ENCODE data around the gene ITFG2.
"Not testable (repeated sequence)": the region's sequence is repeated elsewhere in the genome, so short reads cannot be mapped to it uniquely, and the experiment has no call there.

ITFG2 gene

GRCh38 chr12:2812290-2813213 lies at the start of gene ITFG2:
TSS of gene ITFG2 (plus strand) at chr12:2812668. CDS start at chr12:2812761, 93 bp downstream.
- peak within 1 kb of the TSS; percentile 65 for H3K9ac ChIP-seq (ENCODE audit: low read length)

DNA sequence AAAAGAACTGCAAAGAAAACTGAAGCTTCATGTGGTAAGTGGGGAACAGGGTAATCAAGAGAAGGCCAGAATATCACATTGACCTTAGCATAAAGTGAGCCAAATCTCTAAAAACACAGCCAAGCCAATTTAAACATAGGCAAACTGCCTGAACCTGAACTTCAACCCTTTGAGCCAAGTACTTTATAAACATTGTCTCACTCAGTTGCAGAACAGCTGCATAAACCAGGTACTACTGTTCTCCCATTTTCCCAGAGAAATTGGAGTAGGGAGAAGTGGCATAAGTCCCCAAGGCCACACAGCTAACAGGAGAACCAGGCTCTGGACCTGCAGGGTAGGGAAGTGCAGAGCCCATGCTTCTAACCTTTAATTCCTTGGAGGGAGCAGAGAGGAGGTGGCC lies 48.1 kb upstream of the ITFG2 start:
- no peak overlapping the region for H3K9ac ChIP-seq (ENCODE audit: low read length)
- no peaks in the 10 kb centered on the region for H3K27me3 ChIP-seq (ENCODE audit: control insufficient read depth in 1 of 2, insufficient read depth in 2 of 2, low read length in 2 of 2)
- no peaks in the 10 kb centered on the region for H3K9me3 ChIP-seq (ENCODE audit: low read length)
- no peaks in the 10 kb centered on the region for H3K36me3 ChIP-seq (ENCODE audit: insufficient read depth, low read length)
- no peak overlapping the region for H3K4me3 ChIP-seq (ENCODE audit: low read depth in 1 of 2, low read length in 2 of 2)
- no peak overlapping the region for H3K27ac ChIP-seq (ENCODE audit: low read depth, low read length)
- H3K4me1 ChIP-seq (ENCODE audit: insufficient read depth, low read length): no peaks in the 10 kb centered on the region

More at GRCh38 chr12:2812290-2813213, at the start of gene ITFG2:
- peaks cover 10% of the 10 kb centered on the region for H3K36me3 ChIP-seq (ENCODE audit: insufficient read depth, low read length)
- H3K9me3 ChIP-seq (ENCODE audit: low read length): no peaks in the 10 kb centered on the region
- no peaks in the 10 kb centered on the region for H3K27me3 ChIP-seq (ENCODE audit: control insufficient read depth in 1 of 2, insufficient read depth in 2 of 2, low read length in 2 of 2)
- peaks cover 11% of the 10 kb centered on the region for H3K4me1 ChIP-seq (ENCODE audit: insufficient read depth, low read length)
- peak within 1 kb of the TSS; percentile 16 to 100 for H3K4me3 ChIP-seq (ENCODE audit: low read depth in 1 of 2, low read length in 2 of 2)
- peak within 1 kb of the TSS; percentile 44 for H3K27ac ChIP-seq (ENCODE audit: low read depth, low read length)

- Histone ChIP-seq H3K4me1 (ENCODE audit: insufficient read depth, low read length) (no peaks in the 10 kb centered on the region), H3K27me3 (ENCODE audit: control insufficient read depth in 1 of 2, insufficient read depth in 2 of 2, low read length in 2 of 2) (no peaks in the 10 kb centered on the region), H3K9ac (ENCODE audit: low read length) (no peak overlapping the region), H3K36me3 (ENCODE audit: insufficient read depth, low read length) (no peaks in the 10 kb centered on the region), H3K4me3 (ENCODE audit: low read depth in 1 of 2, low read length in 2 of 2) (no peak overlapping the region), H3K27ac (ENCODE audit: low read depth, low read length) (no peak overlapping the region), H3K9me3 (ENCODE audit: low read length) (no peaks in the 10 kb centered on the region)
Measured at GRCh38 chr12:2765052-2765451, 47.4 kb upstream of the ITFG2 start.

DNA sequence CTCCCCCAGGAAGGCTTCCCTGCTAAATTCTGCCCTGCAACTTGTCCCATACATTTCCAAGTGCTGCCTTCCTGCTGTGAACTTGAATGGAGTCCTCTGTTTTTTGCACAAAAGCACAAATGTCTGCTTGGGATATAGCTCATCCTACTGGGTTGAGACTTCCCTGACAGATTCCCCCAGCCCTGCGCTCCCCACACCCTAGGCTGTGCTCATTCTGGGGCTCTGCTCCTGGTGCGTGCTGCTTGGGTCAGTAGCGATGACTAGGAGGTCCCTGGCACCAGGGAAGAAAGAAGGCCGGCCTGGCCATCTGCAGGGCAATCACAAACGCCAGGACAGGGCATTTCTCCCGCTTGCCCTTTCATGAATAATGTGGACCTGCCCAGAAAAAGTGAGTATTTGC lies 46.9 kb upstream of the ITFG2 start:
- Histone ChIP-seq H3K36me3 (ENCODE audit: insufficient read depth, low read length) (no peaks in the 10 kb centered on the region), H3K4me1 (ENCODE audit: insufficient read depth, low read length) (no peaks in the 10 kb centered on the region), H3K27ac (ENCODE audit: low read depth, low read length) (no peak overlapping the region)

GRCh38 chr12:2768224-2768961 lies 44.1 kb upstream of the ITFG2 start:
- no peak overlapping the region for H3K9ac ChIP-seq (ENCODE audit: low read length)
- no peak overlapping the region for H3K27ac ChIP-seq (ENCODE audit: low read depth, low read length)
- H3K27me3 ChIP-seq (ENCODE audit: control insufficient read depth in 1 of 2, insufficient read depth in 2 of 2, low read length in 2 of 2): no peaks in the 10 kb centered on the region
- no peak overlapping the region for H3K4me3 ChIP-seq (ENCODE audit: low read depth in 1 of 2, low read length in 2 of 2)
- H3K36me3 ChIP-seq (ENCODE audit: insufficient read depth, low read length): no peaks in the 10 kb centered on the region
- no peaks in the 10 kb centered on the region for H3K4me1 ChIP-seq (ENCODE audit: insufficient read depth, low read length)
- no peaks in the 10 kb centered on the region for H3K9me3 ChIP-seq (ENCODE audit: low read length)

More for the DNA sequence above, 46.9 kb upstream of the ITFG2 start:
- Histone ChIP-seq H3K9ac (ENCODE audit: low read length) (no peak overlapping the region), H3K4me3 (ENCODE audit: low read depth in 1 of 2, low read length in 2 of 2) (no peak overlapping the region), H3K9me3 (ENCODE audit: low read length) (no peaks in the 10 kb centered on the region), H3K27me3 (ENCODE audit: control insufficient read depth in 1 of 2, insufficient read depth in 2 of 2, low read length in 2 of 2) (no peaks in the 10 kb centered on the region)

DNA sequence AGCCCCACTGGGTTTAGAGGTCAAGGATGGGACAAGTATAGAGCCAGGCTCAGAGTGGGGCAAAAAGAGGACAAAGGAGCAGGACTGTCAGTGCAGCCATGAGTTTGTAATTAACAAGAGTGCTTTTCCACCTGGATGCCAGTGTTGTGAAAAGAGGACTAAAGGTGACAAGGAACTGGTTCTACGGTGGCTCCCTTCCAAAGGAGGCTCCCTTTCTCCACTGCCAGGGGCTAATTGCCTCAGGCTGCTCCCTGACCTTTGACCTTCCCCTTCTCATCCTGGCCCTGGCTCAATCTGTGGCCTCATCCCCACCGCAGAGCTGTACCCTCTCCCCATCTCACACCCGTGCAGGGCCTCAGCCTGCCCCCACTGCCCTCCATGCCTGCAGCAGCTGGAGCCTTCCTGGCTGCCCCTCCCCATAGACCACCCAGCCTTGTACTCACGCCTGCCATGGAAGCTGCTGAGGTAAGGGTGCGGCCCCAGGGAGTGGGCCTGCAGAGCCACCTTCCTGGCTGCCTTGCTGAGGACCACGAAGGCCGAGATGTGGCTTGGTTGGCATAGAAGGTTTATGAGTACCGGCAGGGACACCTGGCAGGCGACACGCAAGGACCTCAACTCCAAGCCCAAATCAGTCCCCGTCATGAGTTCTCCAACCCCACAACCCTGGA lies 42.5 kb upstream of the ITFG2 start:
- no peaks in the 10 kb centered on the region for H3K27me3 ChIP-seq (ENCODE audit: control insufficient read depth in 1 of 2, insufficient read depth in 2 of 2, low read length in 2 of 2)

GRCh38 chr12:2770544-2770943 lies 41.9 kb upstream of the ITFG2 start:
- H3K27ac ChIP-seq (ENCODE audit: low read depth, low read length); H3K9ac ChIP-seq (ENCODE audit: low read length); H3K27me3 ChIP-seq (ENCODE audit: control insufficient read depth in 1 of 2, insufficient read depth in 2 of 2, low read length in 2 of 2); H3K36me3 ChIP-seq (ENCODE audit: insufficient read depth, low read length); H3K9me3 ChIP-seq (ENCODE audit: low read length); H3K4me1 ChIP-seq (ENCODE audit: insufficient read depth, low read length); H3K4me3 ChIP-seq (ENCODE audit: low read depth in 1 of 2, low read length in 2 of 2): not testable (repeated sequence)

More for the DNA sequence above, 42.5 kb upstream of the ITFG2 start:
- Histone ChIP-seq H3K9me3 (ENCODE audit: low read length) (no peaks in the 10 kb centered on the region), H3K36me3 (ENCODE audit: insufficient read depth, low read length) (no peaks in the 10 kb centered on the region), H3K4me1 (ENCODE audit: insufficient read depth, low read length) (no peaks in the 10 kb centered on the region), H3K27ac (ENCODE audit: low read depth, low read length) (no peak overlapping the region), H3K4me3 (ENCODE audit: low read depth in 1 of 2, low read length in 2 of 2) (no peak overlapping the region), H3K9ac (ENCODE audit: low read length) (no peak overlapping the region)

- Histone ChIP-seq H3K4me3 (ENCODE audit: low read depth in 1 of 2, low read length in 2 of 2) (no peak overlapping the region), H3K9me3 (ENCODE audit: low read length) (no peaks in the 10 kb centered on the region), H3K27me3 (ENCODE audit: control insufficient read depth in 1 of 2, insufficient read depth in 2 of 2, low read length in 2 of 2) (no peaks in the 10 kb centered on the region)
Measured at GRCh38 chr12:2772370-2772769, 40.1 kb upstream of the ITFG2 start.

DNA sequence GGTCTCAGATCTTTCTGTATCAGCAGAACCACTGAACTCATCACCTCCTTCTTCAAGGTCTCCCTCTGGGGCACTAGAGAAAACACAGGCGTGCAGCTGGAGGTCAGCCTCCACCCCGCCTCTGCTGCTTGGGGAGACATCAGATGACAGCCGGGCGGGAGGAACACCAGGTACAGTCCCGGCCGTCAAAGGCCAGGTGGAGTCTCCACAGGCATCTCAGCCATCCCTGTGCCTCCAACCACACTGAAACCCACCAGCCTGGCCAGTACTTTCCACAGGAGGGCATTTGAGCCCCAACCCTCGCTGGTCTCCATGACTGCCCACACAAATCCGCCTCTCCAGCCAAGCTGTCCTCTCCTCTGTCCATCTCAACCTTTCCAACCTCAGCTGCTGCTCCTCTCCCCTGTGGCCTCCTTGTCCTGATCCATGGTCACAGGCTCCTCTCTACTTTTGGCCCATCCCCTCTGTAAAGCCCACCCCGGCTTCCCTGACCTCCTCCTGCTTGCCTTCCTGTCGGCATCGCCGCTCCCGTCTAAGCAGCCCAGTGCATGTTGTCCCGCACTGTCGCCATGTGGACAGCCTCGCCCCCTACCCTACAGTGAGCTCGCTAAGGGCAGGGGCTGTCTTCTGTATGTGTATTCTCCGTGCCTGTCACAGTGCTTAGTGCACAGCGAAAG lies 39.1 kb upstream of the ITFG2 start:
- Histone ChIP-seq H3K9me3 (ENCODE audit: low read length) (no peaks in the 10 kb centered on the region), H3K9ac (ENCODE audit: low read length) (no peak overlapping the region), H3K4me1 (ENCODE audit: insufficient read depth, low read length) (no peaks in the 10 kb centered on the region), H3K27ac (ENCODE audit: low read depth, low read length) (no peak overlapping the region), H3K4me3 (ENCODE audit: low read depth in 1 of 2, low read length in 2 of 2) (no peak overlapping the region), H3K27me3 (ENCODE audit: control insufficient read depth in 1 of 2, insufficient read depth in 2 of 2, low read length in 2 of 2) (no peaks in the 10 kb centered on the region), H3K36me3 (ENCODE audit: insufficient read depth, low read length) (no peaks in the 10 kb centered on the region)

More at GRCh38 chr12:2772370-2772769, 40.1 kb upstream of the ITFG2 start:
- no peak overlapping the region for H3K27ac ChIP-seq (ENCODE audit: low read depth, low read length)
- H3K4me1 ChIP-seq (ENCODE audit: insufficient read depth, low read length): no peaks in the 10 kb centered on the region
- H3K36me3 ChIP-seq (ENCODE audit: insufficient read depth, low read length): no peaks in the 10 kb centered on the region
- H3K9ac ChIP-seq (ENCODE audit: low read length): no peak overlapping the region

DNA sequence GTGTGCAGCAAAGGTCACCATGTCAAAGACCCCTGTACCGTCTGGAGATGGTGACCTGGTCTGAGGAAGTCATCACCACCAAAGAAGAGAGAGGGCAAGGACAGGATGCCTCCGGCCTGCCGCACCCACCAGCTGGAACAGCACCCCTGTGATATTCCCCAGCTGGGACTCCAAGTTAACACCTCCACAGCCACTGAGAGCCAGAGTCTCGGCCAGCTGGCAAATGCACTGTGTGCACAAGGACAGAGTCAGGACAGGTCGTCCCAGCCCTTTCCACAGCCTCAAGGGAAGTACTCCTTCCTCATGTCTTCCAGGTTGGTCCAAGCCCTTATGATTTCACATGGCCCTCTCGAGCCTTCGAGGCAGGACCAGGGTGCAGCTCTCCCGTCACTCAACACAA lies 37.0 kb upstream of the ITFG2 start:
- no peak overlapping the region for H3K27ac ChIP-seq (ENCODE audit: low read depth, low read length)
- no peak overlapping the region for H3K9ac ChIP-seq (ENCODE audit: low read length)
- no peaks in the 10 kb centered on the region for H3K9me3 ChIP-seq (ENCODE audit: low read length)
- H3K4me1 ChIP-seq (ENCODE audit: insufficient read depth, low read length): no peaks in the 10 kb centered on the region
- H3K4me3 ChIP-seq (ENCODE audit: low read depth in 1 of 2, low read length in 2 of 2): no peak overlapping the region
- H3K27me3 ChIP-seq (ENCODE audit: control insufficient read depth in 1 of 2, insufficient read depth in 2 of 2, low read length in 2 of 2): no peaks in the 10 kb centered on the region
- no peaks in the 10 kb centered on the region for H3K36me3 ChIP-seq (ENCODE audit: insufficient read depth, low read length)

Measured in muscle layer of colon (tissue), 2 donors.